ENCODE measurements around the gene ZNF804B. TPM values are rescaled to one million over a fixed set of nuclear protein-coding genes. Genes with fewer than 3 reads are reported as not detected.

Gene ZNF804B
- total RNA-seq, 1 experiment from 2014 or later: not detected

DNA sequence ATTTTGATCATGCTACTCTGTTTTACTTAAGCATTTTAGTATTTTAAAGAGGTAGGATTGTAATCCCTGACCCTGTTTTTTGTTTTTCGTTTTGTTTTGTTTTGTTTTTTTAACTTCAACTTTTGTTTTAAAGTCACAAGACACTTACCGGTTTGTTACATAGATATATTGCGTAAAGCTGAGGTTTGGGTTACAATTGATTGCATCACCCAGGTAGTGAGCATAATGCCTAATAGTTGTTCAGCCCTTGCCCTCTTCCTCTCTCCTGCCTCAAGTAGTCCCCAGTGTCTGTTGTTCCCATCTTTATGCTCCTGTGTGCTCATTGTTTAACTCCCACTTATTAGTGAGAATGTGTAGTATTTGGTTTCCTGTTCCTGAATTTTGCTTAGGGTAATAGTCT, 129.2 kb downstream of the ZNF804B start:
- Histone ChIP-seq H3K18ac (ENCODE audit: insufficient read length, low read depth, low read length) (no peak overlapping the region), H3K56ac (ENCODE audit: insufficient read length, low read depth, low read length) (no peak overlapping the region), H4K20me1 (ENCODE audit: control insufficient read depth, insufficient read depth, insufficient read length) (no peaks in the 10 kb centered on the region), H3T11ph (ENCODE audit: low read length) (no peak overlapping the region), H3K79me2 (ENCODE audit: insufficient read depth, low read length) (no peaks in the 10 kb centered on the region), H3K27ac (ENCODE audit: insufficient read length, low read depth, low read length) (no peak overlapping the region), H2BK120ac (ENCODE audit: low read depth, low read length, poor library complexity, severe bottlenecking) (no peak overlapping the region), H4K5ac (ENCODE audit: insufficient read length, low read depth, low read length) (no peak overlapping the region), H3K27me3 (ENCODE audit: insufficient read depth, low read length) (no peaks in the 10 kb centered on the region), H3K14ac (ENCODE audit: insufficient read depth, low read length) (no peak overlapping the region), H3K4ac (ENCODE audit: low read depth, low read length) (no peak overlapping the region), H3K4me2 (ENCODE audit: insufficient read depth, insufficient read length, low read length) (no peak overlapping the region), H2AK5ac (ENCODE audit: insufficient read length, low read length) (no peak overlapping the region), H3K79me1 (ENCODE audit: insufficient read depth, low read depth, low read length, poor library complexity, severe bottlenecking) (no peaks in the 10 kb centered on the region), H3K9ac (ENCODE audit: extremely low read depth, insufficient read length, low read length) (no peak overlapping the region), H2BK20ac (ENCODE audit: low read depth, low read length, poor library complexity, severe bottlenecking) (no peak overlapping the region), H3K4me1 (ENCODE audit: insufficient read depth, low read length) (no peaks in the 10 kb centered on the region), H2BK5ac (ENCODE audit: insufficient read length, low read length) (no peak overlapping the region), H3K23ac (ENCODE audit: insufficient read length, low read depth, low read length) (no peak overlapping the region), H2AFZ (ENCODE audit: low read length) (no peak overlapping the region), H4K8ac (replicated peaks; ENCODE audit: insufficient read length, low read depth, low read length) (no peak overlapping the region), H4K91ac (ENCODE audit: insufficient read length, low read depth, low read length) (no peak overlapping the region), H2BK12ac (ENCODE audit: insufficient read length, low read depth, low read length) (no peak overlapping the region), H2BK15ac (ENCODE audit: low read depth, low read length) (no peak overlapping the region), H3K9me3 (ENCODE audit: control insufficient read depth, low read depth, low read length) (no peaks in the 10 kb centered on the region), H3K23me2 (ENCODE audit: insufficient read length, low read depth, low read length, poor library complexity, severe bottlenecking) (no peaks in the 10 kb centered on the region)
- no CpG with 5 or more reads among the region's 3 CpGs for whole genome bisulfite sequencing (ENCODE audit: extremely low coverage, insufficient read length, low lambda C conversion rate)
- H3K27me3 Mint-ChIP-seq (ENCODE audit: low read depth): no peaks in the 10 kb centered on the region
- peaks cover 6% of the 10 kb centered on the region in 2 experiments for H3K4me1 Mint-ChIP-seq
- no peak for DNase-seq
- H3K27ac Mint-ChIP-seq: no peak overlapping the region; a peak in 1 of 7 replicates
- no peak overlapping the region for H3K4me3 Mint-ChIP-seq
- no peaks in the 10 kb centered on the region for H3K9me3 Mint-ChIP-seq
- no peak for TF ChIP-seq CTCF (conservative IDR thresholded peaks at IDR 0.05)
- H3K36me3 Mint-ChIP-seq (ENCODE audit: insufficient read depth in 1 of 3, low read depth in 3 of 3): no peaks in the 10 kb centered on the region

Data from H9 (cell line).